ENCODE measurements around the gene PARD3.
"Not testable (repeated sequence)": the region's sequence is repeated elsewhere in the genome, so short reads cannot be mapped to it uniquely, and the experiment has no call there.

The PARD3 gene

DNA sequence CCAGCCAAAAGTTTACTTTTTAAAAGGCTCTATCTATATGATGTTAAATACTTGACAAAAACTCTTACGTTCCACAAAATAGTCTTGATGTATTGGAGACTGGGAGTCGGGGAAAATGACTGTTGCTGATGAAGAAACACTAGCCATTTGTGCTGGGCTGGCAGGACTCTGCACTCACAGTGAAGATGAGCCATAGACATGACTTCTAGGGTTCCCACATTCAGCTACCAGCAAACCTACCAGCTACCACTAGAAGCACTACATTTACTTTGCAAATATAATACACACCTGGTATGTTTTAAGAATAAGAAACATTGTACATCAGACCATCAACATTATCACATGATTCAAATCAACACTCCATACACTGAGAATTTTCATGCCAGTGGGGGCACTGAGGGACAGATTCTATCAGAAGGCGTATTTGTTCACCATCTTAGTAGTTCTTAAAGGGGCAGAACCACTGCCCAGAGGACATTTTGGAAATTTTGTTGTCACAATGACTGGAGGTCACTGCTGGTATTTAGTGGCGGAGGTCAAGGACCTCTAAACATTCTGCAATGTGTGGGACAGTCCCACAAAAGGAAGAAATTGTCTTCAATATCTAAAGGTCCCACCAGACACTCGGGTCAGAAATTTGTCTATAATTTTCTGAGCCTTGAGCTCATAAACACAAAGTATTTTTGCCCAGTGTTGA lies 52.3 kb downstream of the PARD3 start:
- no peak for DNase-seq

GRCh38 chr10:34762156-34762555 lies 52.9 kb downstream of the PARD3 start:
- no peak for DNase-seq

- DNase-seq: no peak
Observed at GRCh38 chr10:34761453-34761852, 53.6 kb downstream of the PARD3 start.

- DNase-seq: no peak
Observed at GRCh38 chr10:34760606-34761005, 54.5 kb downstream of the PARD3 start.

DNA sequence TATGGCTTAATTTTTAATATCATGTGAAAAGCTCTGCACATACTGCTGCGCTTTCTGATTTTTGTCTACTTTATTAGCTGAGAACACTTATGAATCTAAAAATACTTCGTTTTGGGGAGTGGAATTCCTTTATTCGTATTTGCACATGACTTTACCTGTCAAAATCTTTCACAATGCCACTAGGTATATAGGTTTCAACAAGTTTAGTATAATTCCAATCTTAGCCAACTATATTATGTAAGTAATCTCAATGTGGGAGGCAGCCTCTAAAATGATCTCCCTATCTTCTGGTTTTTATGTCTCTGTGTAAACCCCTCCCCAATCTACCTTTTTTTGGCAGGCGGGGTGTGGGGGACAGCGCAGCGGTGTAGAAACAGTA lies 55.3 kb downstream of the PARD3 start:
- DNase-seq: no peak

DNA sequence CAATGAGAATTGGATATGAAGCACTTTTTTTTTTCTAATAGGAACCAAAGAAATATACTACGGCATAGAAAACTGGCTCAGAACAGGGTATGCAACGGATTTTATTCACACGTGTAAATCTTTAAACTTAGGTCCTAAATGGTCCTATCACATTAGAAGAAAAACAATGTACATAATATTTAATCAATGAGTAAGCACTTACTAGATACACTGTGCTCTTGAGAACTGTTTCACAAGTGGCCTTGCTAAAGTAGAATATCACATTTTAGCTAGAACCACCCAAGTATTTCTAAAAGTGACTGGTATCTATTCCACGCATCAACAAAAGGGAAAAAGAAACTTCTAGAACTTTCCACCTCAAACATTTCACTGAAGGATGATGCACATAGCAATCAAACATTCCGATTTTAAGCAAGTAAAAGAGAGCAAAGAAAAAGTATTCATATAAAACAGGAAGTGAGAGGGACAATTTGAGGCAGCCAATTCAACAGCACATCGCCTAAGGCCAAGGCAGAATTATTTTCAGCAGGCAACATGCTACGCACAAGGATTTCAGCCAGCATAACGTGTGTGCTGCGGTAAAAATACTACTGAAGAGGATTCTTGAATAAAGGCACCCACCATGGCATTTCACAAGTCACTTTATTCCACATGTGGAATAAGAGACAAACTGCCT lies 55.8 kb downstream of the PARD3 start:
- DNase-seq: no peak

GRCh38 chr10:34758447-34758996 lies 56.6 kb downstream of the PARD3 start:
- no peak for DNase-seq

GRCh38 chr10:34757933-34758332 lies 57.2 kb downstream of the PARD3 start:
- no peak for DNase-seq

GRCh38 chr10:34757181-34757580 lies 57.9 kb downstream of the PARD3 start:
- DNase-seq: not testable (repeated sequence)

- DNase-seq: no peak
Observed at GRCh38 chr10:34756584-34756983, 58.5 kb downstream of the PARD3 start.

- DNase-seq: no peak
Observed at GRCh38 chr10:34753014-34753757, 61.9 kb downstream of the PARD3 start.

GRCh38 chr10:34751272-34751671 lies 63.8 kb downstream of the PARD3 start:
- no peak for DNase-seq

- not testable (repeated sequence) for DNase-seq
Observed at GRCh38 chr10:34750795-34751194, 64.3 kb downstream of the PARD3 start.

DNA sequence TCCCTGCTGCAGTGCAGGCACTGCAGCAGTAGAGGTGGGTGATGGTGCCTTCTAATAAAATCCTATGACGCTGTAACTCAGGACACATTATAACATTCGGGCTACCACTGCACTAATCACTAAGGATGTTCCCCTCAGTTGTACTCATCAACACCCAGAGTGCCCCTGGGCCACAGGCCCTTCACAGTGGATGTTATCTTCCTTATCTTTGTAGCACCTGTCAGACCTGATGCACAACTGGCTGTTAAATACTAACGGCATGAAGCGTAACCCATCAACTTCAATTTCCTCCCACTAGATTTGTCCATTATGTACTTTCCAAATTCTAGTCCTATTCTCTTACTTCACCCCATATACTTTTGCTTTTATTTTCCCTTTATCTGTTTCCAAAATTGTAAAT lies 66.3 kb downstream of the PARD3 start:
- no peak for DNase-seq

- no peak for DNase-seq
Observed at GRCh38 chr10:34748357-34748756, 66.7 kb downstream of the PARD3 start.

- DNase-seq: no peak
Observed at GRCh38 chr10:34746094-34746493, 69.0 kb downstream of the PARD3 start.

DNA sequence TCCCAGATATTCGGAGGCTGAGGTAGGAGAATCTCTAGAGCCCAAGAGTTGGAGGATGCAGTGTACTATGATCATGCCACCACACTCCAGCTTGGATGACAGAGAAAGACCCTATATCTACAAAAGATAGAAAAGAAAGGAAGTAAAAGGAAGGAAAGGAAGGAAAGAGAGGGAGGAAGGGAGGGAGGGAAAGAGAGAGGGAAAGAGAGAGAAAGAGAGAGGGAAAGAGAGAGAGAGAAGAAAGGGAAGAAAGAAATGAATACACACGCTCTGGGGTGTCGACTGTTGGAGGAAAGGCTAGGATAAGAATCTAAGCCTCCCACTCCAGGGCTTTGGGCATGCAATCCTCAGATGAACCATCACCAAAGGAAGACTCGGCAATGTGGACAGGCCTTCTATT lies 69.9 kb downstream of the PARD3 start:
- no peak for DNase-seq

GRCh38 chr10:34744590-34744989 lies 70.5 kb downstream of the PARD3 start:
- DNase-seq: no peak

DNA sequence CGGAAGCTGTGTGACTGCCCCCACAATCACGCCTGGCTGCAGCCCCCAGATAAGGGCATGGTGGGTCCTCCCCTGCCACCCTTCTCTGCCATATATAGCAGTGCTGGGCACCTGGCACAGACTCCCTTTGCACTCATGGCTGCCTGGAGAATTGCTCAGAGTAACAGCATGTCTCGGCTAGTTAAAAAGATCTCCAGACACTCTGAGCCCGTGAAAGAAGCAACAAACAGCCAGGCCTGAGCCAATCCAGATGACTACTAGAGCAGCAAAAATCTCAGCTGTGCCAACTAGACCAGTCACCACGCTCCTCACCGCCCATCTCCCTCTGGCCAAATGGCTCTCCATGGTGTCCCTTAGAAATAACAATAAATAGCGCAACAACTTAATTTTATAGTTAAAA lies 71.3 kb downstream of the PARD3 start:
- DNase-seq: no peak

DNA sequence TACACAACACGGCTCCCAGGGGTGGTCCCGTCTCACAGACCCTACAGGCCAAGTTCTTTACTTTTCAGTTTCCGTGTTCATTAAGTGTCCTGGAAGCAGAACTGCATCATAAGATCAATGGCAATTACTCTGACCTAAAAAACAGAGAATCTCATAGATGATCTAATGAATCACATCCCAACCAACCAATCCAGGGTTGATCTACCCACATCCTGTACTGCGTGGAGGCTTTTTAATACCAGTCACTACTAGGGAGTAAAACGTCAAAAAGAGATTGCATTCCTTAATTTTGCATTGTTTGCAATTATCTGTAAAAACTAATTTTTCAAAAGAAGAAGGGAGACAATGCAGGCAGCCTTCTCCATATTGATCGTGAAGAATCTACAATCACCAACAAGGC lies 72.6 kb downstream of the PARD3 start:
- DNase-seq: no peak

- not testable (repeated sequence) for DNase-seq
Observed at GRCh38 chr10:34741087-34741486, 74.0 kb downstream of the PARD3 start.

- no peak for DNase-seq
Observed at GRCh38 chr10:34740321-34740720, 74.8 kb downstream of the PARD3 start.

DNA sequence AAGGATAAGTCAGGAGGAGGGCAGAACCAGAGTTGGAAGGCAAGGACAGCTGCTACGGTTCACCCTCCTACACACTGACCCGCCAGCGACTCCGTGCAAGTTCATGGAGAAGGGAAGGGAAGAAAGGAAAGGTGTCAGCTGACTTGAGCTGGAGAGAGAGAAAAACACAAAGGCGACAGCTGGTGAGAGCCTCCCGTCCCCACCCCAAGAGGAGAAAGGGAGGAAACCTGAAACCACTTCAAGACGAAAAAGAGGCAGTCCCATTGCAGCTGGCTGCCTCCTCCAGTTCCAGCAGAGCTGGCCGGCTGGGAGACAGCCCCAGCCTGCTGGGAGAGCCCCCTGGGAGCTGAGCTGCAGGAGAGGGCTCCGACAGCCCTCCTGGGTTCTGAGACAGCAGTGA lies 75.2 kb downstream of the PARD3 start:
- peak; percentile 39 for DNase-seq

DNA sequence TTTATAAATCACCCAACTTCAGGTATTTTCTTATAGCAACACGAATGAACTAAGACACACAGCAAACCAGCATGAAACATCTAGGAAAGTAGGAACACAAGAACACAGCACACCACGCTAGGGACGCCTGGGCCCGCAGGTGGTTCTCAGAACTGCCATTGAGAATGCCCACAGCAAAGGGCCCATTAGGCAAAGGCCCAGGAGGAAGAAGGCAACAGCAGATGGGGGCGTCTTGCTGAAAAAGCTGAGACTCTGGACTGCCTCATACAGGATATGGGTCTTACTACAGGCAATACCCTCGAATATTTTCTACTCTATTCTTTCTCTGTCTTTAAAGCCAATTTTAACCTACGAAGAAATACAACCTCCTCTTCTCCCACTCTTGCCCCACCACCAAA lies 77.3 kb downstream of the PARD3 start:
- no peak for DNase-seq

All from NCI-H2029 treated with DMSO at 0.1 percent for 48 hours (cell line).